BE2C (cell line): ENCODE measurements around the gene ALPL.

Experiments used
- DNase-seq: peaks from one replicate; pipeline ENCODE4 v3.0.0-alpha.2; 2020
- H3K27me3 ChIP-seq: fragments of 250-450 bp; sonication (Bioruptor Pico); 2 replicates; pipeline ENCODE4 v1.5.1; 2020; ENCODE audit warnings: mild to moderate bottlenecking
- H3K36me3 ChIP-seq: fragments of 250-450 bp; sonication (Bioruptor Pico); 2 replicates; pipeline ENCODE4 v1.5.1; 2020; ENCODE audit warnings: mild to moderate bottlenecking
- H3K4me1 ChIP-seq: fragments of 250-450 bp; sonication (Bioruptor Pico); 2 replicates; pipeline ENCODE4 v1.5.1; 2020
- H3K4me3 ChIP-seq: 2 replicates; pipeline ENCODE4 v1.5.1; 2011; ENCODE audit warnings: low read depth, low read length
- H3K9me3 ChIP-seq: fragments of 250-450 bp; sonication (Bioruptor Pico); 2 replicates; pipeline ENCODE4 v1.5.1; 2020
- CTCF ChIP-seq: IDR thresholded peaks from 2 replicates; pipeline ENCODE4 v1.5.1; 2012; ENCODE audit warnings: mild to moderate bottlenecking, low read depth, low read length

The ALPL gene

GRCh38 chr1:21626921-21627339, 117.7 kb downstream of the ALPL start:
- no peak for DNase-seq
- Histone ChIP-seq H3K27me3 (no peaks in the 10 kb centered on the region), H3K4me1 (peaks cover 13% of the 10 kb centered on the region), H3K36me3 (no peaks in the 10 kb centered on the region), H3K4me3 (no peak overlapping the region), H3K9me3 (no peaks in the 10 kb centered on the region)
- TF ChIP-seq CTCF: no peak
